ENCODE data around the gene RAB36.

RAB36 gene

GRCh38 chr22:23163665-23164064 is 18.4 kb downstream of the RAB36 start:
- no peaks in the 10 kb centered on the region for H4K20me1 ChIP-seq (ENCODE audit: insufficient read depth, low read length, poor library complexity, severe bottlenecking)
- no peaks in the 10 kb centered on the region for H3K9me2 ChIP-seq (replicated peaks; ENCODE audit: low read depth, low read length)

GRCh38 chr22:23164091-23164490 is 18.8 kb downstream of the RAB36 start:
- Histone ChIP-seq H3K36me3 (ENCODE audit: insufficient read depth, low read length) (no peaks in the 10 kb centered on the region), H3K4me1 (ENCODE audit: insufficient read depth, low read length, poor library complexity, severe bottlenecking) (no peaks in the 10 kb centered on the region), H3K9me2 (replicated peaks; ENCODE audit: low read depth, low read length) (no peaks in the 10 kb centered on the region), H4K20me1 (ENCODE audit: insufficient read depth, low read length, poor library complexity, severe bottlenecking) (no peaks in the 10 kb centered on the region), H3K9me3 (ENCODE audit: insufficient read depth, low read depth, low read length) (no peaks in the 10 kb centered on the region), H3F3A (ENCODE audit: low read depth) (no peaks in the 10 kb centered on the region), H3K4me2 (ENCODE audit: low read depth, low read length, poor library complexity, severe bottlenecking) (no peak overlapping the region), H2AFZ (ENCODE audit: low read length) (no peak overlapping the region), H3K4me3 (ENCODE audit: low read length, poor library complexity, severe bottlenecking) (no peak overlapping the region), H3K27me3 (ENCODE audit: insufficient read depth, low read length, poor library complexity, severe bottlenecking) (no peaks in the 10 kb centered on the region), H3K9ac (ENCODE audit: low read depth, low read length, poor library complexity, severe bottlenecking) (no peak overlapping the region), H3K79me2 (ENCODE audit: insufficient read depth, low read length) (no peaks in the 10 kb centered on the region)
- no peak for TF ChIP-seq CTCF (conservative IDR thresholded peaks at IDR 0.05; ENCODE audit: low read length)
- TF ChIP-seq EZH2phosphoT487 (IDR thresholded peaks at IDR 0.05; ENCODE audit: borderline replicate concordance), result no peak

More at GRCh38 chr22:23163665-23164064, 18.4 kb downstream of the RAB36 start:
- H3K79me2 ChIP-seq (ENCODE audit: insufficient read depth, low read length), result no peaks in the 10 kb centered on the region
- H3K4me3 ChIP-seq (ENCODE audit: low read length, poor library complexity, severe bottlenecking), result no peak overlapping the region
- H3K4me1 ChIP-seq (ENCODE audit: insufficient read depth, low read length, poor library complexity, severe bottlenecking), result no peaks in the 10 kb centered on the region
- no peak overlapping the region for H3K9ac ChIP-seq (ENCODE audit: low read depth, low read length, poor library complexity, severe bottlenecking)
- H2AFZ ChIP-seq (ENCODE audit: low read length), result no peak overlapping the region
- no peaks in the 10 kb centered on the region for H3K9me3 ChIP-seq (ENCODE audit: insufficient read depth, low read depth, low read length)
- H3K36me3 ChIP-seq (ENCODE audit: insufficient read depth, low read length), result no peaks in the 10 kb centered on the region
- TF ChIP-seq EZH2phosphoT487 (IDR thresholded peaks at IDR 0.05; ENCODE audit: borderline replicate concordance) (no peak), CTCF (conservative IDR thresholded peaks at IDR 0.05; ENCODE audit: low read length) (no peak)
- no peaks in the 10 kb centered on the region for H3K27me3 ChIP-seq (ENCODE audit: insufficient read depth, low read length, poor library complexity, severe bottlenecking)
- H3F3A ChIP-seq (ENCODE audit: low read depth), result no peaks in the 10 kb centered on the region
- no peak overlapping the region for H3K4me2 ChIP-seq (ENCODE audit: low read depth, low read length, poor library complexity, severe bottlenecking)

GRCh38 chr22:23166042-23166831 is 21.0 kb downstream of the RAB36 start:
- Histone ChIP-seq H3K9me2 (replicated peaks; ENCODE audit: low read depth, low read length) (no peaks in the 10 kb centered on the region), H3K36me3 (ENCODE audit: insufficient read depth, low read length) (no peaks in the 10 kb centered on the region), H3K9ac (ENCODE audit: low read depth, low read length, poor library complexity, severe bottlenecking) (no peak overlapping the region), H3F3A (ENCODE audit: low read depth) (no peaks in the 10 kb centered on the region), H3K79me2 (ENCODE audit: insufficient read depth, low read length) (no peaks in the 10 kb centered on the region), H3K9me3 (ENCODE audit: insufficient read depth, low read depth, low read length) (no peaks in the 10 kb centered on the region), H3K27me3 (ENCODE audit: insufficient read depth, low read length, poor library complexity, severe bottlenecking) (no peaks in the 10 kb centered on the region), H3K4me2 (ENCODE audit: low read depth, low read length, poor library complexity, severe bottlenecking) (no peak overlapping the region), H2AFZ (ENCODE audit: low read length) (no peak overlapping the region), H3K4me1 (ENCODE audit: insufficient read depth, low read length, poor library complexity, severe bottlenecking) (no peaks in the 10 kb centered on the region), H4K20me1 (ENCODE audit: insufficient read depth, low read length, poor library complexity, severe bottlenecking) (no peaks in the 10 kb centered on the region), H3K4me3 (ENCODE audit: low read length, poor library complexity, severe bottlenecking) (no peak overlapping the region)
- TF ChIP-seq EZH2phosphoT487 (IDR thresholded peaks at IDR 0.05; ENCODE audit: borderline replicate concordance) (no peak), CTCF (conservative IDR thresholded peaks at IDR 0.05; ENCODE audit: low read length) (no peak)
